Brain pericyte (primary cell): ENCODE measurements around the gene NFKBIA.
"Not testable (repeated sequence)": the region's sequence is repeated elsewhere in the genome, so short reads cannot be mapped to it uniquely, and the experiment has no call there.

ENCODE experiments used
- DNase-seq: peaks from one replicate; pipeline ENCODE4 v3.0.0-alpha.2; 2012; ENCODE audit warnings: low read depth, low spot score

NFKBIA gene

GRCh38 chr14:35404449-35405303 is at the start of gene NFKBIA:
Gene NFKBIA, minus strand, starts transcription at chr14:35404749. Its CDS starts 105 bp downstream, at chr14:35404644.
- DNase-seq = peak; percentile 36

GRCh38 chr14:35446450-35446849 is 41.9 kb upstream of the NFKBIA start:
- no peak for DNase-seq

GRCh38 chr14:35444104-35444503 is 39.6 kb upstream of the NFKBIA start:
- DNase-seq = no peak

GRCh38 chr14:35441160-35441559 is 36.6 kb upstream of the NFKBIA start:
- no peak for DNase-seq

GRCh38 chr14:35438910-35439713 is 34.6 kb upstream of the NFKBIA start:
- DNase-seq = no peak

- not testable (repeated sequence) for DNase-seq
Measured at GRCh38 chr14:35438492-35438891, 33.9 kb upstream of the NFKBIA start.

- DNase-seq = no peak
Measured at GRCh38 chr14:35435177-35435576, 30.6 kb upstream of the NFKBIA start.

- no peak for DNase-seq
Measured at GRCh38 chr14:35433826-35434225, 29.3 kb upstream of the NFKBIA start.

- no peak for DNase-seq
Measured at GRCh38 chr14:35430459-35431199, 26.1 kb upstream of the NFKBIA start.

GRCh38 chr14:35429951-35430350 is 25.4 kb upstream of the NFKBIA start:
- no peak for DNase-seq

- DNase-seq = no peak
Measured at GRCh38 chr14:35425850-35426249, 21.3 kb upstream of the NFKBIA start.

- DNase-seq = no peak
Measured at GRCh38 chr14:35423621-35424020, 19.1 kb upstream of the NFKBIA start.

- no peak for DNase-seq
Measured at GRCh38 chr14:35420036-35420811, 15.7 kb upstream of the NFKBIA start.

GRCh38 chr14:35419429-35419841 is 14.9 kb upstream of the NFKBIA start:
- DNase-seq = no peak

- DNase-seq = no peak
Measured at GRCh38 chr14:35418093-35418492, 13.5 kb upstream of the NFKBIA start.

- DNase-seq = no peak
Measured at GRCh38 chr14:35416108-35416750, 11.7 kb upstream of the NFKBIA start.

GRCh38 chr14:35414365-35414764 is 9.8 kb upstream of the NFKBIA start:
- no peak for DNase-seq

GRCh38 chr14:35412272-35413056 is 7.9 kb upstream of the NFKBIA start:
- no peak for DNase-seq

- DNase-seq = no peak
Measured at GRCh38 chr14:35410858-35411257, 6.3 kb upstream of the NFKBIA start.

GRCh38 chr14:35409595-35409994 is 5.0 kb upstream of the NFKBIA start:
- no peak for DNase-seq
